SU-DHL-6 (cell line): ENCODE data around the gene NBEA.

Experiments used
- H2AFZ ChIP-seq: fragments of 200-600 bp; sonication (generic); 2 replicates; pipeline ENCODE4 v1.6.1; 2014; ENCODE audit warnings: low read depth, mild to moderate bottlenecking, moderate library complexity, mixed read lengths, antibody characterized with exemption, low read length; ENCODE audit not compliant: severe bottlenecking
- H3F3A ChIP-seq: fragments of 200-600 bp; shearing (Covaris generic); 2 replicates; pipeline ENCODE4 v1.6.0; 2016; ENCODE audit warnings: antibody characterized with exemption, mild to moderate bottlenecking; ENCODE audit not compliant: insufficient read depth
- H3K27ac ChIP-seq: fragments of 200-600 bp; sonication (generic); 2 replicates; pipeline ENCODE4 v1.5.1; 2016; ENCODE audit warnings: low read depth, mild to moderate bottlenecking, low read length, moderate library complexity, mixed read lengths
- H3K27me3 ChIP-seq: fragments of 200-600 bp; sonication (generic), shearing (Covaris generic); 2 replicates; pipeline ENCODE4 v1.6.0; 2014; ENCODE audit warnings: mild to moderate bottlenecking, low read length
- H3K36me3 ChIP-seq: fragments of 200-600 bp; sonication (generic); 2 replicates; pipeline ENCODE4 v1.6.1; 2014; ENCODE audit warnings: mild to moderate bottlenecking, low read length, mixed read lengths
- H3K4me2 ChIP-seq: fragments of 300-600, 200-600 bp; shearing (Covaris generic), sonication (generic); 2 replicates; pipeline ENCODE4 v1.6.0; 2014; ENCODE audit warnings: low read length, low read depth, mild to moderate bottlenecking; ENCODE audit not compliant: poor library complexity, severe bottlenecking
- H3K4me3 ChIP-seq: fragments of 200-600 bp; sonication (generic); 2 replicates; pipeline ENCODE4 v1.5.1; 2014; ENCODE audit warnings: antibody characterized with exemption, low read length, mild to moderate bottlenecking, mixed read lengths; ENCODE audit not compliant: insufficient read depth, poor library complexity, severe bottlenecking
- H3K79me2 ChIP-seq: fragments of 200-600 bp; sonication (generic); 2 replicates; pipeline ENCODE4 v1.6.1; 2014; ENCODE audit warnings: mild to moderate bottlenecking, low read length, moderate library complexity; ENCODE audit not compliant: insufficient read depth
- H3K9ac ChIP-seq: fragments of 200-600 bp; sonication (generic); 2 replicates; pipeline ENCODE4 v1.7.0; 2014; ENCODE audit warnings: mild to moderate bottlenecking, low read length
- H3K9me2 ChIP-seq: fragments of 200-600 bp; sonication (generic); replicated peaks from 2 replicates; pipeline ENCODE4 v1.6.1; 2014; ENCODE audit warnings: low read length; ENCODE audit not compliant: insufficient read depth
- H3K9me3 ChIP-seq: fragments of 200-600 bp; sonication (generic); 2 replicates; pipeline ENCODE4 v1.6.1; 2014; ENCODE audit warnings: low read length, mixed read lengths; ENCODE audit not compliant: insufficient read depth
- H4K20me1 ChIP-seq: fragments of 200-600 bp; sonication (generic); 2 replicates; pipeline ENCODE4 v1.6.1; 2014; ENCODE audit warnings: low read depth, mild to moderate bottlenecking, antibody characterized with exemption, low read length, moderate library complexity, mixed read lengths
- EZH2phosphoT487 ChIP-seq: fragments of 200-600 bp; sonication (generic), shearing (Covaris generic); conservative IDR thresholded peaks from 2 replicates; pipeline ENCODE4 v1.6.1; 2018; ENCODE audit warnings: mild to moderate bottlenecking, antibody characterized with exemption, low read length, moderate library complexity, mixed read lengths
- TF ChIP-seq, protein P1 (sequence below): fragments of 200-600 bp; sonication (generic); IDR thresholded peaks from one replicate; pipeline ENCODE4 v1.5.1; 2017; ENCODE audit warnings: antibody characterized with exemption, mild to moderate bottlenecking, low read length, moderate library complexity; ENCODE audit not compliant: insufficient read depth, poor library complexity, severe bottlenecking

NBEA gene

GRCh38 chr13:35659796-35660195 lies 717.7 kb downstream of the NBEA start:
- Histone ChIP-seq H3K36me3 (no peaks in the 10 kb centered on the region), H3K79me2 (no peaks in the 10 kb centered on the region), H3F3A (no peaks in the 10 kb centered on the region), H3K9ac (no peak overlapping the region), H3K4me3 (no peak overlapping the region), H3K4me2 (no peak overlapping the region), H3K27me3 (no peaks in the 10 kb centered on the region), H3K27ac (no peak overlapping the region), H3K9me2 (no peaks in the 10 kb centered on the region), H2AFZ (no peak overlapping the region), H3K9me3 (no peaks in the 10 kb centered on the region), H4K20me1 (no peaks in the 10 kb centered on the region)
- TF ChIP-seq EZH2phosphoT487 = no peak
- TF ChIP-seq, protein P1, sequence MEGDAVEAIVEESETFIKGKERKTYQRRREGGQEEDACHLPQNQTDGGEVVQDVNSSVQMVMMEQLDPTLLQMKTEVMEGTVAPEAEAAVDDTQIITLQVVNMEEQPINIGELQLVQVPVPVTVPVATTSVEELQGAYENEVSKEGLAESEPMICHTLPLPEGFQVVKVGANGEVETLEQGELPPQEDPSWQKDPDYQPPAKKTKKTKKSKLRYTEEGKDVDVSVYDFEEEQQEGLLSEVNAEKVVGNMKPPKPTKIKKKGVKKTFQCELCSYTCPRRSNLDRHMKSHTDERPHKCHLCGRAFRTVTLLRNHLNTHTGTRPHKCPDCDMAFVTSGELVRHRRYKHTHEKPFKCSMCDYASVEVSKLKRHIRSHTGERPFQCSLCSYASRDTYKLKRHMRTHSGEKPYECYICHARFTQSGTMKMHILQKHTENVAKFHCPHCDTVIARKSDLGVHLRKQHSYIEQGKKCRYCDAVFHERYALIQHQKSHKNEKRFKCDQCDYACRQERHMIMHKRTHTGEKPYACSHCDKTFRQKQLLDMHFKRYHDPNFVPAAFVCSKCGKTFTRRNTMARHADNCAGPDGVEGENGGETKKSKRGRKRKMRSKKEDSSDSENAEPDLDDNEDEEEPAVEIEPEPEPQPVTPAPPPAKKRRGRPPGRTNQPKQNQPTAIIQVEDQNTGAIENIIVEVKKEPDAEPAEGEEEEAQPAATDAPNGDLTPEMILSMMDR = no peak

DNA sequence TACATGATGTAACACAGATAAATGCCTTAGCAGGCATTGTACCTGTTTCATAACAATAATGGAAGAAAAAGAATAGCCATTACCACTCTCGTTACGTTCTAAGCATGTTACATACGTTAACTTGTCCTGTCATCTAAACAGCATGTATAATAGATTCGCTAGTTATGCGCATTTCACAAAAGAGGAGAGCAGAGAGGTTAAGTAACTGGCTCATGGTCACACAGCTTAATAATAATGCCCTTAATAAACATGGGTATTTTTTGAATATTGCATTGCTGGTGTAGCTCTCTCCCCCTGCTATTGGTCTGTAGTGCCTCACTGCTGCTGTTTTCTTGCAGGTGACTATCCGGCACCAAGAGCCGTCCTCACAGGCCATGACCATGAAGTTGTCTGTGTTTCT lies 722.7 kb downstream of the NBEA start:
- Histone ChIP-seq H3F3A (no peaks in the 10 kb centered on the region), H2AFZ (no peak overlapping the region), H3K4me2 (no peak overlapping the region), H4K20me1 (no peaks in the 10 kb centered on the region), H3K9ac (no peak overlapping the region), H3K36me3 (no peaks in the 10 kb centered on the region), H3K27me3 (no peaks in the 10 kb centered on the region), H3K27ac (no peak overlapping the region), H3K4me3 (no peak overlapping the region), H3K9me2 (no peaks in the 10 kb centered on the region), H3K9me3 (no peaks in the 10 kb centered on the region), H3K79me2 (no peaks in the 10 kb centered on the region)
- TF ChIP-seq EZH2phosphoT487 = no peak
- TF ChIP-seq, protein P1 = no peak

GRCh38 chr13:35669321-35669720 lies 727.3 kb downstream of the NBEA start:
- H3K9me3 ChIP-seq = no peaks in the 10 kb centered on the region
- no peaks in the 10 kb centered on the region for H4K20me1 ChIP-seq
- H2AFZ ChIP-seq = no peak overlapping the region
- H3K36me3 ChIP-seq = no peaks in the 10 kb centered on the region
- no peaks in the 10 kb centered on the region for H3K9me2 ChIP-seq
- no peaks in the 10 kb centered on the region for H3F3A ChIP-seq
- no peak overlapping the region for H3K9ac ChIP-seq
- no peaks in the 10 kb centered on the region for H3K27me3 ChIP-seq
- H3K4me2 ChIP-seq = no peak overlapping the region
- H3K27ac ChIP-seq = no peak overlapping the region
- no peaks in the 10 kb centered on the region for H3K79me2 ChIP-seq
- no peak overlapping the region for H3K4me3 ChIP-seq
- TF ChIP-seq, protein P1 = no peak
- no peak for TF ChIP-seq EZH2phosphoT487

DNA sequence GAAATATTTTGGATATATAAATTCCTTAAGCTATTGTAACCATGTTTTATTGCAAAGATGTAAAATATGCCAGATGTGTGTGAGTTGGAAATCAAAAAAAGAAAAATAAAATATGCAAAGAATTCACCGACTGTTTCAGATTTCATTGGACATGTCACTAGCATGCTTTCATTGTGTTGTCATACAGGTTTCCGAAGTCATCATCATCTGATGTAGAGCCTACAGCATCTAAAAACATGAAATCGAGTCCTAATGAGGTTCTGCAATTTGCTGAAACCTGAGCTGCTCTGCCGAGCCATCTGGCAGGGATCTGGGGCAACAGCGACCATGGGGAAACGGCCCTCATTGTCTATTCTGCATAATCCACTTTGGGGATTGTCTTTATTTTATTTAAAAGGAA lies 730.5 kb downstream of the NBEA start:
- no peak overlapping the region for H3K4me3 ChIP-seq
- no peaks in the 10 kb centered on the region for H3K27me3 ChIP-seq
- no peaks in the 10 kb centered on the region for H3K9me3 ChIP-seq
- H3K4me2 ChIP-seq = no peak overlapping the region
- no peaks in the 10 kb centered on the region for H4K20me1 ChIP-seq
- no peak overlapping the region for H3K27ac ChIP-seq
- H3K9me2 ChIP-seq = no peaks in the 10 kb centered on the region
- no peaks in the 10 kb centered on the region for H3K36me3 ChIP-seq
- H3F3A ChIP-seq = no peaks in the 10 kb centered on the region
- TF ChIP-seq, protein P1 = no peak
- TF ChIP-seq EZH2phosphoT487 = no peak
- H3K79me2 ChIP-seq = no peaks in the 10 kb centered on the region
- H3K9ac ChIP-seq = no peak overlapping the region
- H2AFZ ChIP-seq = no peak overlapping the region
